Hypothalamus (tissue), 51 donors: ENCODE data around the gene RPL18.
A peak's percentile ranks its signal among the peaks of the same experiment; 100 is the strongest.

ENCODE experiments used
- DNase-seq, 51 donors: peaks; one replicate each; lab custom pipeline; 2025; lab: John Stamatoyannopoulos, UW

RPL18 gene

DNA sequence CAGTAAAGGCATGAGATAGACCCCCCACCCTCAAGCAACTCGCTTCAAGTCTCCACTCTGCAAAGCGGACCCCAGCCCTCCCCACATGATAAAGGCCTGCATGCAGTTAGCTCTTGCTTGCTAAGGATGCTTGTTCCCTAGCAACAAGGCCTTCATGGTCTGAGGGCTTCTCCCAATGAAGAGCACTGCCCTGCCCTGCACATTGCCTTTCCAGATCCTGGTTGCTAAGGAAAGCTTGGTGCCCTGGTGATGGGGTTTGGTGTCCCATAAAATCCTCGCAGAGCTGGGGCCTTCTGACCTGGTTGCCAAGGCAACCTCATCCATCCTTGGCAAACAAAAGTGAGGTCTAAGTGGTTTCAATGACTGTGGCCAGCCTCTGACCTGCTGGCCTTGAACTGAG lies 12.2 kb upstream of the RPL18 start:
- DNase-seq = peak in 4 of 51 donors; percentile 20 to 37 (median 30)

DNA sequence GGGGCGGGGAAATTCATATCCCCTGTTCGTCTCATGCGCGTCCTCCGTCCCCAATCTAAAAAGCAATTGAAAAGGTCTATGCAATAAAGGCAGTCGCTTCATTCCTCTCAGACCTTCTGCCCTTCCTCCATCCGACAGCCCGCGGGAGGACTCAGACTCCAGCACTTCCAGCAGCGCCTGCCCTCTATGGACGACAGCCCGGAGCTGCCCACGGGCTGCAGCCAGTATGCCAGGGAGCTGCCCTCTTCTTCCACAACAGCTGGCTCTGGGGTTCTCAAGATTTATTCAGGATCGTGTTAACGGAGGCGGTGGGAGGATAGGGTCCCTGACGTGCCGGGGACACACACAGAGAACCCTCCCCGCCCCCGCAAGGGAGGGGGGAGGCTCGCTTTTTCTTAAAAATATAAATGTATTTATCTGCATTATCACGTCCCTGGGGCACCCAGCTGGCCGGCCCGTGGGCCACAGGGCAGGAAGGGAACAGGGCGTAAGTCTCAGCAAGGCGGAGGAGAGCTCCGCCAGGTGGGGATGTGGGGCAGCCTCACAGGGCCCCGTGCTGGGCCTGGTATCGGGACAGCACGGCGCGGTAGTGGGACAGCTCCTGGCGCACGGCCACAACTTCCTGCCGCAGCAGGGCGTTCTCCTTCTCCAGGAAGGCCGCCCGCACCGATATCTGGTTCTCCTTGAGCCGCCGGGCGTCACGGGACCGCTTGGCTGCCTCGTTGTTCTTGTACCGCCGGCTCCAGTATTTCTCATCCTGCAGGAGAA lies 11.5 kb upstream of the RPL18 start:
- DNase-seq = peak in 19 of 51 donors; percentile 15 to 65 (median 39)

DNA sequence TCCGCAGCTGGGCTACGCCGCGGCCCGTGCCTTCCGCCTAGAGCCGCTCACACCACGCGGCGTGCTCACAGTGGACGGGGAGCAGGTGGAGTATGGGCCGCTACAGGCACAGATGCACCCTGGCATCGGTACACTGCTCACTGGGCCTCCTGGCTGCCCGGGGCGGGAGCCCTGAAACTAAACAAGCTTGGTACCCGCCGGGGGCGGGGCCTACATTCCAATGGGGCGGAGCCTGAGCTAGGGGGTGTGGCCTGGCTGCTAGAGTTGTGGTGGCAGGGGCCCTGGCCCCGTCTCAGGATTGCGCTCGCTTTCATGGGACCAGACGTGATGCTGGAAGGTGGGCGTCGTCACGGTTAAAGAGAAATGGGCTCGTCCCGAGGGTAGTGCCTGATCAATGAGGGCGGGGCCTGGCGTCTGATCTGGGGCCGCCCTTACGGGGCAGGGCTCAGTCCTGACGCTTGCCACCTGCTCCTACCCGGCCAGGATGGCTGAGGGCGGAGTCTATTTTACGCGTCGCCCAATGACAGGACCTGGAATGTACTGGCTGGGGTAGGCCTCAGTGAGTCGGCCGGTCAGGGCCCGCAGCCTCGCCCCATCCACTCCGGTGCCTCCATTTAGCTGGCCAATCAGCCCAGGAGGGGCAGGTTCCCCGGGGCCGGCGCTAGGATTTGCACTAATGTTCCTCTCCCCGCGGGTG lies 10.8 kb upstream of the RPL18 start:
- DNase-seq = peak in 26 of 51 donors; percentile 22 to 69 (median 56)

DNA sequence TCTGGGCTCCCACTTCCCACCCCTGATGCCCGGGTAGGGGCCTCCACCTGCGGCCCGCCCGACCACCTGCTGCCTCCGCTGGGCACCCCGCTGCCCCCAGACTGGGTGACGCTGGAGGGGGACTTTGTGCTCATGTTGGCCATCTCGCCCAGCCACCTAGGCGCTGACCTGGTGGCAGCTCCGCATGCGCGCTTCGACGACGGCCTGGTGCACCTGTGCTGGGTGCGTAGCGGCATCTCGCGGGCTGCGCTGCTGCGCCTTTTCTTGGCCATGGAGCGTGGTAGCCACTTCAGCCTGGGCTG lies 10.3 kb upstream of the RPL18 start:
- DNase-seq = no peak

DNA sequence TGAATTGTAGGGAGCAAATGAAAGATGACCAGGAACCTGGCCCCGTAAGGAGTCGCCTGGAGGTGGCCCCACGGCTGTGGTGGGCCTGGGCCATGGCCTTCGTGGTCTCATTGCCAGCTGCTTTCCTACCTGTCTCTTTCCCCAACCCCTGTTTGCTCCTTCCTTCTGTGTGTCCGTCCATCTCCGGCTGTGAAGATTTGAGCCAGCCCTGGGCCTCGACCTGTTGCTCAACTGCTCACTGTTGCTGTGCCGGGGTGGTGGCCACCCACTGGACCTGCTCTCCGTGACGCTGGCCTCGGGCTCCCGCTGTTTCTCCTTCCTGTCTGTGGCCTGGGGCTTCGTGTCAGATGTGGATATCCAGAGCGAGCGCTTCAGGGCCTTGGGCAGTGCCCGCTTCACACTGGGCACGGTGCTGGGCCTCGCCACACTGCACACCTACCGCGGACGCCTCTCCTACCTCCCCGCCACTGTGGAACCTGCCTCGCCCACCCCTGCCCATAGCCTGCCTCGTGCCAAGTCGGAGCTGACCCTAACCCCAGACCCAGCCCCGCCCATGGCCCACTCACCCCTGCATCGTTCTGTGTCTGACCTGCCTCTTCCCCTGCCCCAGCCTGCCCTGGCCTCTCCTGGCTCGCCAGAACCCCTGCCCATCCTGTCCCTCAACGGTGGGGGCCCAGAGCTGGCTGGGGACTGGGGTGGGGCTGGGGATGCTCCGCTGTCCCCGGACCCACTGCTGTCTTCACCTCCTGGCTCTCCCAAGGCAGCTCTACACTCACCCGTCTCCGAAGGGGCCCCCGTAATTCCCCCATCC lies 9.7 kb upstream of the RPL18 start:
- peak in 1 of 51 donors; percentile 14 for DNase-seq

DNA sequence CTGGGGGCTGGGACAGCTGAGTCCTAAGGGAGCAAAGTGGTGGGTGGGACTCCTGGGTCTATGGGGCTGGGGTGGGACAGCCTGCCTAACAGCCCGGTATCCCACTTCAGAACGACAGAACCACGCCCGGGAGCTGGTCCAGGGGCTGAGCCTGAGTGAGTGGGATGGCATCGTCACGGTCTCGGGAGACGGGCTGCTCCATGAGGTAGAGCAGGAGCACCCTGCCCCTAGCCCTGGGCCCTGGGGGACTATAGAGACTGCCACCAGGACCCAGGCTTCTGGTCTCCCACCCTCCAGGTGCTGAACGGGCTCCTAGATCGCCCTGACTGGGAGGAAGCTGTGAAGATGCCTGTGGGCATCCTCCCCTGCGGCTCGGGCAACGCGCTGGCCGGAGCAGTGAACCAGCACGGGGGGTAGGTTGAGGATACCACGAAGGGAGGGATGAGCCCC lies 8.9 kb upstream of the RPL18 start:
- no peak for DNase-seq

DNA sequence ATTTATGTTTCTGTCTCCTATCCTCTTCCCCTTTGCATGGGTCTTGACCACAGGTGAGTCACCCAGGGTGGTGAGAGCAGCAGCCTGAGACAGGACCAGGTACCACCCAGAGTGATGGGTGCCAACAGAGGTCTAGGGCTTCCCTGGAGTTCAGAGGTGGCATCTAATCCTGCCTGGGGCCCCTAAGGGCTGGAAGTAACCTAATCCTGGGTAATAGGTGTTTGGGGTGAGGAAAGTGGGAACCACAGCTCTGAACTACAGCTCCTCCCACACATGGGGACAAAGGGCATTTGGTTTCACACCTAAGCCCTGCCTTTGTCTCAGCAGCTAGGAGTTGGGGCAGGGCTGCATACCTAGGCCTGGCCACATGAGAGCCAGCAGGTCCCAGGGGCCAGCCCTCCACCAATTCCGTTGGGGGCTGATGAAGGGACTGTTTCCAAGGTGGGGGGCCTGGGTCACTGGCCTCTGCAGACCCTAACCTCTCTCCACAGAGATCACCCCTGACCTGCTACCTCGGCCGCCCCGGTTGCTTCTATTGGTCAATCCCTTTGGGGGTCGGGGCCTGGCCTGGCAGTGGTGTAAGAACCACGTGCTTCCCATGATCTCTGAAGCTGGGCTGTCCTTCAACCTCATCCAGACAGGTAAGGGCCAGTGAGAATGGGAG lies 8.4 kb upstream of the RPL18 start:
- no peak for DNase-seq

DNA sequence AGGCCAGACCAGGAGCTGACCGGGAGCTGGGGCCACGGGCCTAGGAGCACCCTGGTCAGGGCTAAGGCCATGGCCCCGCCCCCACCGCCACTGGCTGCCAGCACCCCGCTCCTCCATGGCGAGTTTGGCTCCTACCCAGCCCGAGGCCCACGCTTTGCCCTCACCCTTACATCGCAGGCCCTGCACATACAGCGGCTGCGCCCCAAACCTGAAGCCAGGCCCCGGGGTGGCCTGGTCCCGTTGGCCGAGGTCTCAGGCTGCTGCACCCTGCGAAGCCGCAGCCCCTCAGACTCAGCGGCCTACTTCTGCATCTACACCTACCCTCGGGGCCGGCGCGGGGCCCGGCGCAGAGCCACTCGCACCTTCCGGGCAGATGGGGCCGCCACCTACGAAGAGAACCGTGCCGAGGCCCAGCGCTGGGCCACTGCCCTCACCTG lies 6.9 kb upstream of the RPL18 start:
- no peak for DNase-seq

DNA sequence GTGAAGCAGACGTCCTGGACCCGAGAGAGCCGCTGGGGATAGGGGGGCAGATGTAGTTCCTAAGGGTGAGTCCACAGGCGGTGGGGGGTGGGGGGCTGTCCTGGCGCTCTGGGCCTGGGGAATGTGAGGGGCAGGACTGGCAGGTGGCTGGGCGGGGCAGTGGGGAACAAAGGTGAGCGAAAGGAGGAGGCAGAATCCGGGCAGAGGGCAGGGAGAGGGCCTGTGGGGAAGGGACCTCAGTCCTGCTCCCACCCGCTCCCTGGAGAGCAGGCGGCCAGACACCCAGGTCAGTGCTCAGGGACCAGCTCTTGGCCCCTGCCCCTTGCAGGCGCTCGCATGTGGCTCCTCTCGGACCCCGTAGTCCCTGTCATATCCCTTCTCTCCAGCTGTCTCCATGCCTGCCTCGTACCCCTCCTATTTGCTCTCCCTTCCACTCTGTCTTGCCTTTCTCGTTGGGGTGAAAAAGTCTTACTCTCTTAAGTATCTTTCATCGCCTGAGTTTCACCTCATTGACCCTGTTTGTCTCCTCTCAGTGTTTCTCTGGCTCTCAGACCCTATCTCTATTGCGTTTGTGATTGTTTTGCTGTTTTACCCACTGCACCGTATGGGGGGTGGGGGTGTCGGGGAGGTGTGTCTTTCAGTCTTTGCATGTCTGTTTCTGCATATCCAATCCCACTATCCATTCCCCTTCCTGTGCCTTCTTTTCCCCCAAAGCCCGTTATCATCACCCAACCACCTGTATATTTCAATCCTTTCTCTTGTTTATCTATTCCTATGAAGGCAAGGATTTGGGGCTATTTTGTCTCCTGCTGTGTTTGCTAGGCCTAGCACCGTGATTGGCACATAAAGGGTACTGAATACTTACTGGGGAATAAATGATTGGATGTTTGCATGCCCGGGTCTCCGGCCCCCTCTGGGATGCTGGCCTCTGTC lies 6.1 kb upstream of the RPL18 start:
- DNase-seq = peak in 1 of 51 donors; percentile 43

DNA sequence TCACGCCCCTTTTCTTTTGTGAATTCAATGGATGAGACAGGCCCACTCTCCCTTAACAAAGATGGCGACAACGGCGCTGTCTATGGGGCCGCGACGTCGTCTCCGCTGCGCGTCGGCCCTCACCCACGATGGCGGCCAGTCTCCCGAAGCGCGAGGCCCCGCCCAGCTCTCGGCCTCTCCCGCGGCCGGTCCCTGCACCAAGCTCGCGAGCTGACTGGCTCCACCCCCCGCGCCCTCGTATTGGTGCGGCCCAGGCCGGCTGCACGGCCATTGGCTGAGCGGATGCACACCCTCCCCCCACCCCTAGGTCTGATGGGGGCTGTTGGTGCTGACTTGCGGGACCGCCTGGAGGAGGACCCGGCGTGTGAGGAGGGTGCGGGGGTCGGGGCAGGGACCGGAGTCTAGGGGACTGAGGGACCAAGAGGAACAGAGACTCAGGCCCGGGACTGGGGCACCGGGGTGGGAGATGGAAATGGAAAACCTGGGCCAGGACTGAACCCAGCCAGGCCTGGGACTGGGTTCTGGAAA lies 5.2 kb upstream of the RPL18 start:
- DNase-seq = peak; percentile 64 to 99 (median 97)

DNA sequence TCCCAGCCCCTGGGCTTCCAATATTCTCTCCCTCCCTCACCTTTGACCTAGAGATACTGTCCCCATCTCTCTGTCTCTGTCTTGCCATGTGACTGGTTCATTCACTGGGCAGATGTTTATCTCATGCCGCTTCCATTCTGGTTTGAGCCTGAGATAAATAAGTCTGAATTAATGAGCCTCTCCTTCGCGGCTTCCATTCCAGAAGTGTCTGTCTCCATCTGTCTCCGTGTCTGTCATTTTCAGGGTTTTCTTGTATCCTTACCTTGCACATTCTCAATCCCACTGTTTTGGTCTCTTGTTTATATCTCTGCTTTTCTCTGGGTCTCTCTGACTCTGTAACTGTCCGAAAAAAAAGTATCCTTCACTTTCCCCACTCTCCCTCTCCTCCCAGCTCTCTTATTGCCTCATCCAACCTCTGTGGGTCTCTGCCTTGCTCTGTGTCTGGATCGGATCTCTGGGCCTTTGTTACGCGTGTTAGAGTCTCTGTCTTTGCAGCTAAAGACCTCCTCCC lies 4.6 kb upstream of the RPL18 start:
- peak in 1 of 51 donors; percentile 42 for DNase-seq

DNA sequence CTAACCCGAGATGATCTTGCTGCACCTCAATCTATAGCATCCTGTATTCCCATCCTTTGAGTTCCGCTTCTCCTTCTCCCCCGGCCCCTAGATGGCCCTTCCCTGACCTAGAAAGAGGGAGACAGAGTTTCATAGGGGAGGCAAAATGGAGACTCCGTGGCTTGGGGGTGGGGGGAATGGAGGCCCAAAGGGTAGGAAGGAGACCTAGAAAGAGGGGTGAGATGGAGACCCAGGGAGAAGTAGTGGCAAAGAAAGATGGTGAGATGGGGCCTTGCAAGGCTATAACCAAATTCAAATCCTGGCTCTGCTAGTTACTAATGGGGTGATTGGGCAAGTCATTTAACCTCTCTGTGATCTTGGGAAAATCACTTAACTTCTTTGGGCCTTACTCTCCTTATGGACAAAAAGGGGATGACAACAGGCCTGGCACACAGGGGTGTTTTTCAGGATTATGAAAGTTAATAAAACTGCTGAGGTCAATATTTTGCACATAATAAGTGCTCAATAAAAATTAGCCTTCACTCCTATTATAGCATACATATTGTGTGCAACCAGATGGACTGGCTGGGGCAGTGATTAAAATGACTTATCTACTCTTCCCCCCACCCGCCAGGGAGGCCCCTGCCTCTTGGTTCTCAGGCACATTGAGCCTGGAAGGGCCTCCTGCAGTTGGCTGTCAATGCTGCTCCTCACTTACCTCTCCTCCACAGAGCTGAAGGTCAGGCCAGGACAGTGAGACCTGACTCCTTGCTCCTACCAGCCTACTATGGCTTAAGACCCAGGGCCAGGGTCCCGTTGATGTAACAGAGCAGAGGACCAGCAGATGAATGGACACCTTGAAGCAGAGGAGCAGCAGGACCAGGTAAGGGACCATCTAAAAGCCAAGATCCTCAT lies 961 bp upstream of the RPL18 start:
- DNase-seq = no peak

DNA sequence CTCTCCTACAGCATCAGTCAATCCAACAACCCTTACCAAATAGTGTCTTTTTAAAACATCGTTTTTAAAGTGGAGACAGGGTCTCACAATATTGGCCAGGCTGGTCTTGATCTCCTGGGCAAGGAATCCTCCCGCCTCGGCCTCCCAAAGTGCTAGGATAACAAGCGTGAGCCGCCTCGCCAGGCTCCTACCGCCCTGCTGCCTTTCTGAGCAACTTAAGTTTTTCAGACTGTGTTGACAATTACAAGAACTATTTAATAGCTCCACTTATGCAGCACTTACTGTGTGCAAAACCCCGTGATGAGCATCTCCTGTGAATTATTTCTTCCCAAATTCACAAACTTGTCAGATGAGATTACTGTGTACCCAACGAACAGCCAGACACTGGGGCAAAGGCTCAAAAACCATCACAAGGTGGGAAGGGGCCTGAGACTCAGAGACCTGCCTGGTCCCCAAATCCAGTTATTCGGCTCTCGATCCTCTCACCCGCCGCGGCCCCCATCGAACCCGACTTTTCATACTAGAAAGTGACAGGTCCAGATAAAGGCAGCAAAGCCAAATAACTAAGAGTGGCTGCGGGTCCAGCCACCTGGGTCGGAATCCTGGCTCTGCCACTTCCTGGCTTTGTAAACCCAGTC lies 581 bp downstream of the RPL18 start:
- DNase-seq = peak in 2 of 51 donors; percentile 50 to 60

DNA sequence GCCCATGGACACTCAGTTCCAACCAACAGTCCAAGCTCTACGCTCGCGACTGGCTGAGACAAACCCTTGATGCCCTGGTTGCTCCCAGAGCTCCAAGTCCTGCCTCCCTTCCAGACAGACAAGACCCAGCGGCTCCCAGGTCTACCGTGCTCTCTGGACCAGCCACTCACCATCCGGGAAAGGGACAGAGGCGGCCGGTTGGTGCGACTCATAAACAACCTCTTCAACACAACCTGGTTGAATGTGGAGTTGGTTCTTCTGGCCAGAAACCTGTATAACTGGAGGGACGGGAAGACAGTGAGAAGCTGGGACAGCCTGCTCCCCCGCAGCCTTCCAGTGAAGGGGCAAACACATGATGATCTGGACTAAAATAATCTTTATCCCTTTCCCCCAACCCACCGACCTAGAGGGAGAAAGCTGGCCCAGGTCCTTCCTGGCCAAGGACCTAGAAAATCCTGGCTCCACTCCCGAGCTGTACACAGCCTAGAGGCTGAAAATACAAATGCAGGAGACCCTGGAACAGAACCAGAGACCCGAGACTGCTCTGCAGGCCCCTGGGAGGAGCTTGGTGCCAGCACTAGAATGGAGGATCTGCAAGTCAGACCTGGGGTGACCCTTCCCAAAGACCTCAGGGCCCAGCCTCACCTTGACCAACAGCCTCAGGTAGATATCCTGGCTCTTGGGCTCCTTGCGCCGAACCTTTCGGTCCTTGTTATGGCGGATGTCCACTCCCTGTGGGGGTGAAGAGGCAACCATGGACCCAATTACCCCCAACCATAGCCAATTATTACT lies 1.6 kb downstream of the RPL18 start:
- DNase-seq = peak in 6 of 51 donors; percentile 20 to 39 (median 26)

DNA sequence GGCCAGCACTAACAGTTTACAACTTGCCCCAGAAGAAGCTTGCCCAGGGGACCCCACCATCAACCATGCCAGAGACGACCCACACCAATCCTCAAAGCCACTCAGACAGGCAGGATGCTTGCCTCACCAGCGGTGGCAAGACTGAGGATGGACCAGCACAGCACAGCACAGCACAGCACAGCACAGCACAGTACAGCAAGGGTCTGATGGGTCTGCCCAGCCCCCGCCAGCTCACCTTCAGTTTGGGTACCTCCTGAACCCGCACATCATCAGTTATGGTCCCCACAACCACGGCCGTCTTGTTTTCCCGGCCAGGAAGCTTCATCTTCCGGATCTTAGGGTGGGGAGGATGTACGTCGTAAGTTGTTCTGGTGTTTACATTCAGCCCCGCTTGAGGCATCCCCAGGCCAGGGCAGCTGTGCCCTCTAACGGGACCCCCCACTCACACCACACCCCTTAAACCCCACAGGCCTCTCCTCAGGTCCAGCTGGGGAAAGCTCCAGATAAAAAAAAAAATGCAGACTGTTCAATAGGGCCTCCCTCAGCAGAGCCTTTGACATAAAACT lies 2.4 kb downstream of the RPL18 start:
- DNase-seq = no peak

DNA sequence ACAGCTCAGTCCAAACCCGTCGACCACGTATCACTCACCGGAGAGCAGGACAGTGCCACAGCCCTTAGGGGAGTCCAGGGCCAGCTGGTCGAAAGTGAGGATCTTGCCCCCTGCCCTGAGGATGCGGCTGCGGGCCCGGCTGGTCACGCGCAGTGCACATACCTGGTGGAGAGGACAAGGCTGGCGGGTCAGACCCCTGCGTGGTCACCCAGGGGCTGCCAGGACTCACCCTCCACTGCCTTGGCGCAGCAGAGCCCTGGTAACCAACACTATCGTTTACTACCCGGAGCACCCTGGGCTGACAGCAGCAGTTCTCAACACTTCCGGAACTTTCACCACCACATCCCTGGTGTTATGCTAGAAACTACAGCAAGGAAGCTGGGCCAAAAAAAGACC lies 2.9 kb downstream of the RPL18 start:
- no peak for DNase-seq
